ENCODE data around the gene TRMT10C.

- TF ChIP-seq CTCF (IDR thresholded peaks at IDR 0.05 in 8 of 11, conservative IDR thresholded peaks at IDR 0.05 in 3 of 11) (no peak), POLR2A (IDR thresholded peaks at IDR 0.05) (no peak)
Observed at GRCh38 chr3:101527441-101527840, 34.2 kb upstream of the TRMT10C start.
